HG03095 (cell line): ENCODE measurements around the gene CEACAM8.
"Not testable (repeated sequence)": the region's sequence is repeated elsewhere in the genome, so short reads cannot be mapped to it uniquely, and the experiment has no call there.

Experiments
- ATAC-seq: cut with Tn5 transposase; IDR thresholded peaks from one replicate; pipeline ENCODE4 v1.9.1; 2021; ENCODE audit warnings: moderate library complexity; ENCODE audit not compliant: unreplicated experiment

The CEACAM8 gene

DNA sequence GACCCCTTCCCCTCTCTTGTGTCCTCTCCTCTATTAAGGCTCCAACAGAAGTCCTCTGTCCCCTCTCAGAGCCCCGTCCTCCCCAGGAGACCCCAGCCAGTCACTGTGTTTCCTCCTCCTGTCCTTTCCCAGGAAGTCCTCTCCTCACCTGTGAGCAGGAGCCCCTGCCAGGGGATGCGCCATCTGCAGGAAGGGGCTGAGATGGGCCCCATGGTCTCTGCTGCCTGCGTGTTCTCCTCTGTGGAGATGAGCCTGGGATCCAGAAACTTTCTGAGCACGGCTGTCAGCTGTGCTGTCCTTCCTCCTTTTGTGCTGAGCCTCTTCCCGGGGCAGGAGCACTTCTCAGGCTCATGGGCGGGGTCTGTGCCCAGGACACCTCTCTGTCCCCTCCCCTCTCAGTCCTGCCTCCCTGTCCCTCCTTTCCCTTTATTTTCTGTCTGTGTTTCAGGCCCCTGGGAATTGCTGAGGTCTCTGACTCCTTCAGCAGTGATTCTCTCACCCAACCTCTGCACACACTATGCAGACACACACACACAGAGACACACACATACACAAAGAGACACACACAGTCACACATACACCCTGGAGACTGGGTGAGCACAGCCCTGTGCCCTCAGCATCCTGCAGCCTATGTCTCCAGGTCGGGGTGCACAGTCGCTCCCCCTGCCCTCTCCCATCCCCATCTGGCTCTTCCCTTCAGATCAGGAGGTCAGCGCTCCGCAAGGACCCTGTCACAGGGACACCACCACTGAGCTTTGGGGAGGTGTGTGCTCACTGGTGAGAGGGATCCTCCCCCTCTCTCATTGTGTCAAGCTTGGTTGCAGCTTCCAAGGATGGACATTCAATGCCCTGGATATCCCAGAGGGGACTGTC is at the start of gene CEACAM8:
Gene CEACAM8, minus strand, starts transcription at position 308 of the 873 bp plus-strand sequence. Its CDS starts 96 bp downstream, at position 212.
- no peak for ATAC-seq

DNA sequence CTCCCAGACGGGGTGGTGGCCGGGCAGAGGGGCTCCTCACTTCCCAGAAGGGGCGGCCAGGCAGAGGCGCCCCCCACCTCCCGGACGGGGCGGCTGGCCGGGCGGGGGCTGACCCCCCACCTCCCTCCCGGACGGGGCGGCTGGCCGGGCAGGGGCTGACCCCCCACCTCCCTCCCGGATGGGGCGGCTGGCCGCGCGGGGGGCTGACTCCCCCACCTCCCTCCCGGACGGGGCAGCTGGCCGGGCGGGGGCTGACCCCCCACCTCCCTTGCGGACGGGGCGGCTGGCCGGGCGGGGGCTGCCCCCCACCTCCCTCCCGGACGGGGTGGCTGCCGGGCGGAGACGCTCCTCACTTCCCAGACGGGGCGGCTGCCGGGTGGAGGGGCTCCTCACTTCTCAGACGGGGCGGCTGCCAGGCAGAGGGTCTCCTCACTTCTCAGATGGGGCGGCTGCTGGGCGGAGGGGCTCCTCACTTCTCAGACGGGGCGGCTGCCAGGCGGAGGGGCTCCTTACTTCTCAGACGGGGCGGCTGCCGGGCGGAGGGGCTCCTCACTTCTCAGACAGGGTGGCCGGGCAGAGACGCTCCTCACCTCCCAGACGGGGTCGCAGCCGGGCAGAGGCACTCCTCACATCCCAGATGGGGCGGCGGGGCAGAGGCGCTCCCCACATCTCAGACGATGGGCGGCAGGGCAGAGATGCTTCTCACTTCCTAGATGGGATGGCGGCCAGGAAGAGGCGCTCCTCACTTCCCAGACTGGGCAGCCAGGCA is 44.8 kb upstream of the CEACAM8 start:
- ATAC-seq, result not testable (repeated sequence)

DNA sequence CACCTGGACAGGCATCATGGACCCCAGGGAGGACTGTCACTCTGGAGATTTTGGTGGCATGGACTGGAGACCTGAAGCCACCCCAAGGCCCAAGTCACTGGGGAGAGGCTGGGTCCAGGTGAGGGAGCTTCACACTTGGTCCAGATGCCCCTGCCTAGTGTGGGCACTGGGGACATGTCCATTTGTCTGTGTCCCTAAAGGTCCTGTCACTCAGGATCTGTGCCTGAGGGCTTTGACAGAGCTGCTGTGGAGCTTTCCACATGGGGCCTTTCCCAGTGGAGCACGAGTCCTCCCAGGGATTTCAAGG is 40.5 kb upstream of the CEACAM8 start:
- ATAC-seq, result no peak

DNA sequence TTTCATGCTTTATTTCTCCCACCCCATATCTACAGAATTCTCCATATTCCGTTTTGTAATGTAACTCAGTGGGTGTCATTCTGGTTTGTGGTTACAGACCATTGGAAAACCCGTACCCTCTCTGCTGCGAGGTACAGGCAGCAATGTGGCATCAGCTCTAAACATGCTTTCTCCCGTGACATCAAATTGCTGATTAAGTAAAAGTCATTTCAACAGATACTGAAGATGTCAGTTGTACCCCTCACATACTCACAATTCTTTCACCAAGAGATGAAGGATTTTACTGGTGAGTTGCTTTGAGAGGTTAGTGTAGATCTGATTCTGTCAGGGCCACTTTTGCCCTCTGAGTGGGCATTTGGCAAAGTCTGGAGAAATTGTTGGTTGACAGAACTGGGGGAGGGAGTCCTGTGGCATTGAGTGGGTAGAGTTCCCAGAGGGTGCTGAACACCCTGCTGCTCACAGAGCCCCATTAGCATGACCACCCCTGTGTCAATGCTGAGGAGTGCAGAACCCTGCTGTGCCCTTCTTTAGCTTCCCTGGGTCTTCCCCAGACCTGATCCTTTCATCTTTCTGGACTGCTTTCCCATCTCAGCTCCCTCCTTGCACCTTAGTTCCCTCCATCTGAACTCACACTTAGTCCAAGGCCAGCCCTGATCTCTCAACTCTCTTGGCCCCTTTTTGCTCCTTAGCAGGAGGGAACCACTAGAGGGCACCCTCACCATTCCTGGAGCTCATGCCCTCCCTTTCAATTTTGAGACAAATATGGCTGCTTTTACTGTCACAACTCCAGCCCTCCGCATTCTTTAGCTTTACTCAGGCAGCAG is 39.9 kb upstream of the CEACAM8 start:
- ATAC-seq, result no peak

DNA sequence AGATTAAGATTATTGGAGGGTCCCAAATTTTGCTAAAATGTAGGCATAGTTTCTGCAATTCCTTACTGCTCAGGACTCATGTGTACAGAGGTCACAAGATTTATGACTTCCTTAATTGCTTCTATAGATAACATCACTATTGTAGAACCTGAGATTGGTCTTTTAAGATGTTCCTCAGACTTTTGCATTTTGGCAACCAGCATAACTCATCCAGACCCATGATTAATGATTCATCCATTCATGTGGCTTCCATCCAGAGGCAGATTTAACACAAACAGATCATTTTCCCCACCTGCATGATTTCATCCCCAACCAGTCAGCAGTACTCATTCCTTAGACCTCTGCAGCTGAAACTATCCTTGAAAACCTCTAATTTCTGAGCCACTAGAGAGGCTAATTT is 34.5 kb upstream of the CEACAM8 start:
- no peak for ATAC-seq

DNA sequence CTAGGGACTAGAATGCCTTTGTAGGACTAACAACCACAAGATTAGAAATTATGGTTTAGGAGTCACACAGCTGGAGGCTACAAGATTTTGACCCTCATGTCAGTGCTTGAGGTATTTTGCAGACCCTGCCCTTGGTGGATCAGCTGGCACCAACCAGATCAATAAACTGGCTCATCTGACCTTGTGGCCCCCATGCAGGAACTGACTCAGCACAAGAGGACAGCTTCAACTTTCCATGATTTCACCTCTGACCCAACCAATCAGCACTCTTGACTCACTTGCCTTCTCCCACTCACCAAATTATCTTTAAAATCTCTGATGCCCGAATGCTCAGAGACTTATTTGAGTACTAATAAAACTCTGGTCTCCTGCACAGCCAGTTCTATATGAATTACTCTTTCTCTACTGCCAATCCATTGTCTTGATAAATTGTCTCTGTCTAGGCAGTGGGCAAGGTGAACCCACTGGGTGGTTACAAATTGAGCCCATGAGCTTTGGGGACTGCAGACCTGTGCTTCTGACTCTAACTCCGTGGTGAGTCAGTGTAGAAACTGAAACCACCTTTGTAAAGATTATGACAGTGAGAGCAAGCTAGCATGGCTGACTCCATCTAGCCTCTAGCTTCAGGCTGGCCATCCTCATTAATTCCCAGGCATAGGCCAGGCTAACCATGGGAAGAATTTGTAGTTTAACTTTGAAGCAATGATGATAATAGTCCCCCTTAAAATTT is 33.9 kb upstream of the CEACAM8 start:
- ATAC-seq, result no peak

DNA sequence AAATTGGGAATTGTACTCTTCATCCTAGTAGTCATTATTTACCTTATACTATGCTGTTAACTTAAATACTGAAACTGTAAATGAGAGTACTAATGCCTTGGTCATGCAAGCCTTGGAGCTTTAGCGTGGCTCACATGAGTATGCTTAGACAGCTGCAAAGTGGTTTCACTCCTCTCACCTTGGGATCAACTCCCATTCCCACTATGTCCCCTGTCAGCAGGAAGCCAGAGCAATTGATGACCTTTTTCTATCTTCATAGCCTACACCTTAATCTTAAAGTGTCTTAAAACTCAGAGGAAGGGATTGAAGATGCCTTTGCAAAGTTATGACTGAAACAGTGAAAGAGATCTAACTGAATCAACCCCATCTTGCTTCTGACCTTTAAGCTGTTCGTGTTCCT is 33.2 kb upstream of the CEACAM8 start:
- ATAC-seq, result no peak

DNA sequence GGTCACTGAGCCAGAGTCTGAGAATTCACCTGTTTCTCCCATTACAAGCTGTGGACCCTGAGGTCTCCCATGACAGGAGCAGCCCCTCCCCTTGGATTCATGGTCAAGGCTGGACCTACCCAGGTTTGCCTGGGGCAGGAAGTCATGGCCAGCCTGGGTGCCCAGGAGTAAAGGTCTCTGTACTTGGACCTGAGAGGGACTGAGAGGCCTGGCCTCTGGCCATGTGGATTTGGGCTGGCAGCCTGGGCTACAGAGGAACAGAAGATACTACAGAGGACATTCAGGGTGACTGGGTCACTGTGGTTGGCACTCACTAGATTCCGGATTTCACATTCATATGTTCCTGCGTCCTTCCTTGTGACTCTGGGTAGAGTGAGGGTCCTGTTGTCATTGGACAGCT is 31.5 kb upstream of the CEACAM8 start:
- ATAC-seq, result no peak

DNA sequence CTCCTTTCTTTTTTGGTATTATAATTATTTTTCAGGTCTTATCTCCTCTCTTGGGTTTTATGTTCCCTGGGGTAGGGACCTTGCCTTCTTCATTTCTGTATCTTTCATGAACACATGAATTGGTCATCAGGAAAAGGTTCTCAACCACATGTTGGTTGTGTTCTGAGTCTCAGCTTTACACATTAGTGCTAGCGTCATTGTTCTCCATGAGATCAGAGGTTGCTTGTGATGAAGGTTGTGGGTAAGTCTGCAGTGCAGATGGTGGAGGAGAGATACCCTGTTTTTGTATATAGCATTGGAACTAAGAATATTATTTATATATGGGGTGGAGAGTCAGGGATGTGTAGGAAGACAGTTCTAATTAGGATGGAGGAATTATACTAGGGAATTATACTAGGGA is 24.5 kb upstream of the CEACAM8 start:
- no peak for ATAC-seq

DNA sequence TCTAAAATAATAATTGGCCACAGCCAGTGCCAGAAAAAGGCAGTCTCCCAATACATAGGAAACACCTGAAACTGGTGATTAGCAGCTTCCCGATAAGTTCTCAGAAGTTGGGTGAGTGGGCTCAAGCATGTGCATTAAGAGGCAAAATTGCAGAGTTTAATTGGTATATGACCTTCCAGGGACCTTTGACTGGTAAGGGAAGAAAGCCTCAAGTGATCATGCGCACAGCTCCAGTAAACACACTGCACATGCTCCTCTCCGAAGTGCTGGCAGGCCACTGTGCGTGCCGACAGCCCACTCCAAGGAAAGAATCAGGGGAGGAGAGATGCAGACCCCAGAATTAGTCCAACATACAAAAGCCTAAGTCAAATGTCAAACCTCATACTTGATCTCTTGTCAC is 18.9 kb upstream of the CEACAM8 start:
- ATAC-seq, result no peak

DNA sequence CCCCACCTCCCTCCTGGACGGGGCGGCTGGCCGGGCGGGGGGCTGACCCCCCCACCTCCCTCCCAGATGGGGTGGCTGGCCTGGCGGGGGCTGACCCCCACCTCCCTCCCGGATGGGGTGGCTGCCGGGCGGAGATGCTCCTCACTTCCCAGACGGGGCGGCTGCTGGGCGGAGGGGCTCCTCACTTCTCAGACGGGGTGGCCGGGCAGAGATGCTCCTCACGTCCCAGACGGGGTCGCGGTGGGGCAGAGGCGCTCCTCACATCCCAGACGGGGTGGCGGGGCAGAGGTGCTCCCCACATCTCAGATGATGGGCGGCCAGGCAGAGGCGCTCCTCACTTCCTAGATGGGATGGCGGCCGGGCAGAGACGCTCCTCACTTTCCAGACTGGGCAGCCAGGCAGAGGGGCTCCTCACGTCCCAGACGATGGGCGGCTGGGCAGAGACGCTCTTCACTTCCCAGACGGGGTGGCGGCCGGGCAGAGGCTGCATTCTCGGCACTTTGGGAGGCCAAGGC is 15.7 kb upstream of the CEACAM8 start:
- ATAC-seq, result not testable (repeated sequence)

DNA sequence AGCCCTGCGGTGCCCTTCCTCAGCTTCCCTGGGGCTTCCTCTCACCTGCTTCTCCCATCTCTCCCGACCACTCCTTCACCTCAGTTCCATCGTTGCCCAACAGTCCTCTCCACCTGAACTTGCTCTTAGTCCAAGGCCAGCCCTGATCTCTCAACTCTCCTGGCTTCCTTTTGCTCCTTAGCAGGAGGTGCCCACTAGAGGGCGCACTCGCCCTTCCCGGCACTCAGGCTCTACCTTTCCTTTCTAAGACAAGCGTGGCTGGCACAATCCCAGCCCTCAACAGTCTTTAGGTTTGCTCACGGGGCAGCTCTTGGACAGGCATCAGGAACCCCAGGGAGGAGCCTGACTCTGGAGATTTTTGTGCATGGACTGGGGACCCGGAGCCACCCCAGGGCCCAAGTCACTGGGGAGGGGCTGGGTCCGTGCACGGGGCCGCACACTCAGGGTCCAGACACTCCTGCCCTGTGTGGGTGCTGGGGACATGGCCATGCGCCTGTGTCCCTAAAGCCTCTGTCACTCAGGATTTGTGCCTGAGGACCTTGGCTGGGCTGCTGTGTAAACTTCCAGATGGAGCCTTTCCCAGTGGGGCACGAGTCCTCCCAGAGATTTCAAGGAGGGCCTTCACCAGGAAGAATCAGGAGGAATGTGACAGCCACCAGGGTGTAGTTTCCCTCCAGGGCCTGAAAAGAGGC is 12.1 kb upstream of the CEACAM8 start:
- ATAC-seq, result no peak

DNA sequence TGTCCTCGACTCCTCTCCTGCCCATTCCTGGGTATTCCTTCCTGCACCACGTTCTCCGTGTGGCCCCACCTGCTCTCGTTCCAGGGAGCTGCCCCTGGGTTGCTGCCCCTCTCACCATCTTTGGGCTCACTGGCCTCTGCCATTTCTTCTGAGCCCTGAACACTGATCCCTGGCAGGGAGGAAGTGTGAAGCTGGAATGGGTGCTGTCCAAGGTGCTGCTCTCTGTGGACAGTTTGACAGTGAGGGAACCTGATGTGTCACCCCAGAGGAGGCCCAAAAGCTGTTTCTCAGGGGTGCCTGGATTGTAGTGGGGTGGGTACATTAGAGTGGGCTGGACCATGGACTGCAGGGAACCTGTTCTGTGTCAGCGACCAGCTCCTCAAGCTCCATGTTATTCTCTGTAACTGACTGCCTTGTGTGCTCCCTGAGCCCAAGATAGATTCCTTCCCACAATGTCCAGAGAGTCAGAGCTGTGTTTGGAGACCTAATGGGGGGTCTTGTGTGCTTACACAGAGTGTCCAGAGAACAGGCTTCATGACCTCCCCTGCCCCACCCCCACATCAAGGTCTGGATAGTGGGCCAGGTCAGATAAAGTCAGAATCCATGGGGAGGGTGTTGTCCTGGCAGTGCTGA is 7.2 kb upstream of the CEACAM8 start:
- no peak for ATAC-seq

DNA sequence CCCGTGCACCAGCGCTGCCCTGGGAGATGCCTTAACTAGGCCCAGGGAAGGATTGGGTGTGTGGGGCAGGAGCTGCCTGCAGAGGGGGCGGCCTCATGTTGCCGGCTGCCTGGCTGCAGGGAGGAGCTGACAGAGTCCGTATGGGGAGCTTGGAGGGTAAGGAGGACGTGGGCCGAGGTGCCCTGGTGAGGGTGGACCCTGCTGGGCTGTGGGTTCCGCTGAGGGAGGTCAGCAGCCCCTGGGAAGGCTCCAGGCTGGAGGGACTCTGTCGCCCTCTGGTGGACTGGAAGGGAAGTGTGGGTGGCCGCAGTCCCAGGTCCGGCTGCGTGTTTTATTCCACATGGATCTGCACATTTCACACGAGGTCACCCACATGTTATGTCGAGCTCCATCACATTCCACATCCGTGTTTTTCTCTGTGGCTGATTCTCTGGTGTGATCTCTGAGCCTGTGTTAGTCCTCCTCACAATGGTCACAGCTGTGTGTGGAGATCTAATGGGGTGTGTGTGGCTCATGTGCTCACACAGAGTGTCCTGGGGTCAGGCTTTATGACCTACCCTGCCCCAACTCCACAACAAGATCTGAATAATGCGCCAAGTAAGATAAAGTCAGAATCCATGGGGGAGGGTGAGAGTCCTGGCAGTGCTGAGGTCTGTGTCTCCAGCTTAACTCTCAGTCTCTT is 1.8 kb upstream of the CEACAM8 start:
- ATAC-seq, result no peak

DNA sequence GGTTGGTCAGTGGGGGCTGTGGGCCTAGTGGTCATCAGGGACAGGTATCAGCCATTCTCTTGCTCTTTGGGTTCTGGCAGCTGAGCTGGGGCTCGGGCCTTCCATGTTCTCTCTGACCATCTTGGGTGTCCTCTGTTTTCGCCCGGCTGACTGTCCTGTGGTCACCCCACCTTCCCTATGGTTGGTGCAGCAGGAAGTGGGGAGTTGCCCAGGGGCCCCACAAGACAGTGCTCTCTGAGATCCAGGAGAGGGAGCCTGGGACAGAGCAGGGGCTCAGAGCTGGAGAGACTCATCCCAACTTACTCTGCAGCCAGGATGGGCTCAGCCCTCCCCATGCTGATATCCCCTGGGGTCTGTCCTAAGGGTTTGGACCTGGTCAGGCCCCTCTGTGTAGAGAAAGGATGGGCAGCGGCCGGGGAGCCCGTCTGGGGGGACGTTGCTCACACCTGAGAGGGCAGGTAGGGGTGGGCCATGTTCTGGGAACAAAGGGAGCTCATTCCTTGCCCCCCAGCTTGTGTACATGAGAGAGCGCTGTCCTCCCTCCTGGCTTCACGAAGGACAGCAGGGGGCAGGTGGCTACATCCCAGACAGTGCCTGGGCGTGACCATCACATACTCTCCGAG is 937 bp upstream of the CEACAM8 start:
- no peak for ATAC-seq

DNA sequence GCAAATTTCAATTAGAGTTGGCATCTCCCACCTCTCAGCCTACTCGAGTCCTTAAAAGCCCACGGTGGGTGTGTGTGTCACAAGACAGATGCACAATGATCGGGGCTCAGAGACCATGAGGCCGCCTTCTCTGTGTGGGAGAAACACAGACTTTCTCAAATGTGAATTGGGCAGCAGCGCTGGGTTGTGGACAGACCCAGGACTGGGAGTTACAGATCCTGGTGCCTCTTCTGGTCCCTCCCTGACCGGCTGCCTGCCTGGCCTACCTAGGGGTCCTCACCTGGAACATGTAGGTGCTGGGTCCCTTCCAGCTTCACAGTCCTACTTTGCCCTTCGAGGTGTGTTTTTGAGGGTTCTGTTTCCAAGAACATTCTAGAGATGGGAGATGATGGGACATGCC is 4.9 kb downstream of the CEACAM8 start:
- ATAC-seq, result no peak

DNA sequence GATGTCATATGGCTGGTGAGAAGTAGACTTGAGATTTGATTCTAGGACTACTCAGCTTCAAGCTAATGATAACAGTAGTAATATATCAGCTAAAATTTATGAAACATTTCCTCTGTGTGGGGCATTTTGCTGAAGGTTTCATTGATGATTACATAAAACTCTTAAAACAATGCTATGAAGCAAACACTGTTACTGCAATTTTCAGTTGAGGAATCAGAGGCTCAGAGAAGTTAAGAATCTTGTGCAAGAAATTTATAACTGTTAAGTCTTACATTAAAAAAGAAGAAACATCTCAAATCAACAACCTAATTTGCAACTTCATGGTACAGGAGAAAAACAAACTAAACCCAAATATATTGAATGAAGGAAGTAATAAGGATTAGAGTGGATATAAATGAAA is 10.3 kb downstream of the CEACAM8 start:
- no peak for ATAC-seq

DNA sequence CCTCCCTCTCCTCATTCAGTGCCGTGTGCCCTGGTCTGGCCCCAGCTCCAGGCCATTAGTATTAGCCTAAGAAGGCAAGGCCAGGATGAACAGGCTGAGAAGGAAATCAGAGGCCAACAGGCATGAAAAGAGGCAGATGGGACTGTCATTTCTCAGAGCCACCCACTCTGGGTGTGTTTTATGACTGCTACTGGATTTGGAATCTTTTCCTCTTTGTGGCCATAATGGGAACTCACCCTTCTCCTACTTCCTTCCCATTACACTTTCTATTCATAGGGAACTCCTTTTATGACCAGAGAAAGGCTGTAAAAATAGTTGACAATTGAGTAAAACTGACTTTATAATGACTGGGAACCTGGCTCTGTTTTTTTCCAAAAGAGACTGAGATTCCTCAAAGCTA is 17.7 kb downstream of the CEACAM8 start:
- no peak for ATAC-seq

DNA sequence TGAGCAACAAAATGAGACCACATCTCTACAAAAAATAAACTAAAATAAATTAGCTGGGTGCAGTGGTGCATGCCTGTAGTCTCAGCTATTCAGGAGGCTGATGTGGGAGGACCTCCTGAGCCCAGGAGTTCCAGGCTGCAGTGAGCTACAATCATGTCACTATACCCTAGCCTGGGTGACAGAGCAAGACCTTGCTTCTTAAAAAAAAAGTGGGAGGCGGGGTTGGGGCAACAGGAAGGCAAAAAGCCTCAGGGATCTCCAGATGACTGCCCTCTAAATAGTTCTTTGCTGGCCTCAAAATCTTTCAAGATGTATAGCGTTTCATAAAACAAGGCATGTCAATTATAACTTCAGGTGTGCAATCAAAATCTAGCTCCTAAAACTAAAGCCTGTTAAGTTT is 18.5 kb downstream of the CEACAM8 start:
- ATAC-seq, result no peak
